ENCODE data around the gene COL4A1. TPM values are rescaled to one million over a fixed set of nuclear protein-coding genes. Genes with fewer than 3 reads are reported as not detected.

The COL4A1 gene
- total RNA-seq, 2 experiments from 2014 or later, result 0.08 to 0.16 TPM

DNA sequence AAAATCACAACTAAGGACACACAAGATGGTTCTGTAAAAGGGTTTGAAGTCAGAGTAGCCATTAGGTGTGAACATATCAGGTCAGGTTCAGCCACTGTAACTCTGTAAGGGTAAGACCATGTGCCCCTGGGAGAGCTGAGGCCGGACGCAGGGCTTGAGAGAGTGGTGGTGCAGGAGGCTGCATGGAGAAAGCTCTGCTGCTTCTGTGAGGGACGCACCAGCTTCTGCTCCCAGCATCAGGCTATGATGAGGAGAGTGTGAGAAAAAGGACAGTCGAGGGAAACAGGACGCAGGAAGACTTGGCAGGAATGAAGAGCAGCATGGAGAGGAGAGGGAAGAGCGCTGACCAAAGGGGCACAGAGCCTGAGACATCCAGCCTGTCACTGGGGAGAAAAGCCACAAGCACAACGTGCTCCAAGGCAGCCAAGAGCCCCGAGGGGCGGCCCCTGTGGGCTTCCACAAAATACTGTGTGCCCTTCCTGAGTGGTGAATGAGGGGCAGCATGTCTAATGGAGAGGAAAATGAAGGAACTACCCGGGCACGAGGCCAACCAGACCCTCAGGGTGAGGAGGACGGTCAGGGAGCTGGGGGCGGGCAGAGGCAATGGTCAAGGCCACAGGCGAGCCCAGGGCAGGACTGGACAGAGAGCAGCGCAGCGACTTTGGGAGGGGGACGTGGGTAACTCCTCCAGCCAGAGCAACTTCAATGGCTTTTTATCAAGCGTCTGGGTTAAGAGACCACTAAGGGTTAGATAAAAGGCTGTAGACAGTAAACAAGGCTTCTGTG is 107.7 kb downstream of the COL4A1 start:
- H3K36me3 ChIP-seq (ENCODE audit: insufficient read depth, low read length), result no peaks in the 10 kb centered on the region
- intact Hi-C loops (cut with DNase I, micrococcal nuclease), result no loop called here
- H3K4me3 ChIP-seq (ENCODE audit: low read length), result no peak overlapping the region
- Mint-ChIP-seq H3K4me3 (no peak overlapping the region), H3K4me1 (ENCODE audit: low read depth) (no peaks in the 10 kb centered on the region), H3K9me3 (no peaks in the 10 kb centered on the region), H3K36me3 (ENCODE audit: low read depth) (no peaks in the 10 kb centered on the region), H3K27ac (no peak overlapping the region), H3K27me3 (peaks cover 15% of the 10 kb centered on the region)
- no peaks in the 10 kb centered on the region for H3K27me3 ChIP-seq (ENCODE audit: control insufficient read depth in 1 of 2, insufficient read depth in 2 of 2, low read length in 2 of 2)
- no peak for TF ChIP-seq CTCF (IDR thresholded peaks at IDR 0.05)
- DNase-seq (no peak), ATAC-seq (ENCODE audit: poor library complexity) (no peak)
- ChIA-PET CTCF (no interaction called here), POLR2A (no interaction called here)
- no peaks in the 10 kb centered on the region for H3K4me1 ChIP-seq (ENCODE audit: insufficient read depth, low read length)
- no peaks in the 10 kb centered on the region for H3K9me3 ChIP-seq (ENCODE audit: control insufficient read depth in 1 of 2, insufficient read depth in 1 of 2, low read length in 2 of 2)
- no peak overlapping the region for H3K27ac ChIP-seq (ENCODE audit: low read depth in 1 of 2, low read length in 2 of 2)

- Mint-ChIP-seq H3K9me3 (no peaks in the 10 kb centered on the region), H3K36me3 (ENCODE audit: low read depth) (no peaks in the 10 kb centered on the region)
- CTCF ChIA-PET, result no interaction called here
Measured at GRCh38 chr13:110197471-110197870, 109.5 kb downstream of the COL4A1 start.

DNA sequence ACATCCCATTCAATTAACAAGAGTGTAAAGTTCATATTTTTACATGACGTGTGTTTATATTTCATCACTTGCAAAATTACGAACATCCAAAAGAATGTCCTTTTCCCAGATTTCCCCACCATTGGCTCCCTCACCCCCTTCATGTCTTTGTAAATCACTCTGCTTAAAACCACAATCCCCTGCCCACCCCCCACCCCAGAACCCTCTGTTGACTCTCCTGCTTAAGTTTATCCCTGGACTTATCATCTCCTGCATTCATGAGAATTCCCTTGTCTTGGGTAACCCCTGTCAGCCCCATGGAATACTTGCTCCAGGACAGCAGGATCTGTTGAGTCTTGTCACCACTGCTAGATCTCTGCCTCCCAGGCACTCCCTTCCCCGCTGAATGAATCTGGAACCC is 109.9 kb downstream of the COL4A1 start:
- Histone ChIP-seq H3K27ac (ENCODE audit: low read depth in 1 of 2, low read length in 2 of 2) (no peak overlapping the region), H3K27me3 (ENCODE audit: control insufficient read depth in 1 of 2, insufficient read depth in 2 of 2, low read length in 2 of 2) (peaks cover 0 to 3% of the 10 kb centered on the region in 2 experiments), H3K36me3 (ENCODE audit: insufficient read depth, low read length) (no peaks in the 10 kb centered on the region), H3K4me3 (ENCODE audit: low read length) (no peak overlapping the region), H3K9me3 (ENCODE audit: control insufficient read depth in 1 of 2, insufficient read depth in 1 of 2, low read length in 2 of 2) (peaks cover 0 to 3% of the 10 kb centered on the region in 2 experiments), H3K4me1 (ENCODE audit: insufficient read depth, low read length) (no peaks in the 10 kb centered on the region)
- Mint-ChIP-seq H3K27me3 (peaks cover 31% of the 10 kb centered on the region), H3K36me3 (ENCODE audit: low read depth) (no peaks in the 10 kb centered on the region), H3K27ac (no peak overlapping the region), H3K4me1 (ENCODE audit: low read depth) (no peaks in the 10 kb centered on the region), H3K4me3 (no peak overlapping the region), H3K9me3 (no peaks in the 10 kb centered on the region)
- ChIA-PET POLR2A (no interaction called here), CTCF (interaction anchor here (1.3 kb wide), 1 partner anchor 12 kb away, joined by 3 read pairs; no protein-coding TSS in a partner anchor)
- ATAC-seq (ENCODE audit: poor library complexity) (no peak), DNase-seq (no peak)
- intact Hi-C loops (cut with DNase I, micrococcal nuclease), result no loop called here
- no peak for TF ChIP-seq CTCF (IDR thresholded peaks at IDR 0.05)

More at GRCh38 chr13:110197471-110197870, 109.5 kb downstream of the COL4A1 start:
- ATAC-seq (ENCODE audit: poor library complexity), result no peak
- peaks cover 27% of the 10 kb centered on the region for H3K27me3 Mint-ChIP-seq
- TF ChIP-seq CTCF (IDR thresholded peaks at IDR 0.05), result no peak
- Histone ChIP-seq H3K27me3 (ENCODE audit: control insufficient read depth in 1 of 2, insufficient read depth in 2 of 2, low read length in 2 of 2) (peaks cover 0 to 3% of the 10 kb centered on the region in 2 experiments), H3K36me3 (ENCODE audit: insufficient read depth, low read length) (no peaks in the 10 kb centered on the region), H3K4me3 (ENCODE audit: low read length) (no peak overlapping the region), H3K27ac (ENCODE audit: low read depth in 1 of 2, low read length in 2 of 2) (no peak overlapping the region), H3K4me1 (ENCODE audit: insufficient read depth, low read length) (no peaks in the 10 kb centered on the region), H3K9me3 (ENCODE audit: control insufficient read depth in 1 of 2, insufficient read depth in 1 of 2, low read length in 2 of 2) (peaks cover 0 to 3% of the 10 kb centered on the region in 2 experiments)
- no peak overlapping the region for H3K27ac Mint-ChIP-seq
- intact Hi-C loops (cut with DNase I, micrococcal nuclease), result no loop called here
- no peak for DNase-seq
- H3K4me3 Mint-ChIP-seq, result no peak overlapping the region
- H3K4me1 Mint-ChIP-seq (ENCODE audit: low read depth), result no peaks in the 10 kb centered on the region
- POLR2A ChIA-PET, result no interaction called here

Measured in CD4-positive, alpha-beta T cell (primary cell).